HepG2 (cell line): Measurements from ENCODE around the gene CIAO3. TPM values are rescaled to one million over a fixed set of nuclear protein-coding genes. Genes with fewer than 3 reads are reported as not detected.

Source experiments
- ATAC-seq: fragments of 200-7000 bp; cut with Tn5 transposase; 3 replicates; pipeline ENCODE4 v1.9.1; 2020; ENCODE audit warnings: mild to moderate bottlenecking, moderate library complexity
- BruUV-seq: library from RNA; stranded (reverse); fragments of 400-500 nt; replicated peaks from 2 replicates; lab custom pipeline; 2021; lab: Mats Ljungman, UMichigan
- CTCF ChIA-PET: fragments of 300-600 bp; formaldehyde crosslinking; extraction: SDS; loops from one replicate; lab custom pipeline; 2021; ENCODE audit warnings: low total read pairs, inconsistent platforms, low intra/inter-chr PET ratio; lab: Yijun Ruan, JAX
- POLR2A ChIA-PET: fragments of 350-600 bp; sonication (Branson Sonifier 250); formaldehyde crosslinking; loops from one replicate; lab custom pipeline; 2020; ENCODE audit warnings: antibody characterized with exemption, inconsistent platforms; lab: Yijun Ruan, JAX
- DNase-seq: peaks from one replicate; pipeline ENCODE4 v3.0.0-alpha.2; 2015; ENCODE audit warnings: low spot score
- FAIRE-seq: peaks from 3 replicates; lab custom pipeline; 2011; peaks lifted over from hg19 to GRCh38; lab: Jason Lieb, UNC
- H2AFZ ChIP-seq: one replicate; pipeline ENCODE4 v1.6.1; 2011; ENCODE audit warnings: low read length, inconsistent platforms
- H3K27ac ChIP-seq: fragments of 300-600 bp; 3 replicates; pipeline ENCODE4 v1.8.0; 2011; ENCODE audit warnings: mixed run types, mild to moderate bottlenecking, mixed read lengths, low read length, inconsistent platforms; ENCODE audit not compliant: insufficient read depth; ENCODE audit errors: extremely low read length
- H3K27me3 ChIP-seq, 2 experiments: fragments of 200-600 bp in 1 of 2; 2 replicates in 1 of 2; 3 replicates in 1 of 2; pipeline versions ENCODE4 v1.6.0 to v1.8.0; 2011; ENCODE audit warnings: low read length in 2 of 2, mild to moderate bottlenecking in 2 of 2, moderate library complexity in 2 of 2, inconsistent platforms in 1 of 2; ENCODE audit not compliant: insufficient read depth in 2 of 2, control insufficient read depth in 1 of 2
- H3K36me3 ChIP-seq, 2 experiments: fragments of 200-600 bp in 1 of 2; replicated peaks in 1 of 2; 2 replicates in 1 of 2; 3 replicates in 1 of 2; pipeline versions ENCODE4 v1.5.1 to v1.8.0; 2011; ENCODE audit warnings: low read length in 2 of 2, inconsistent platforms in 1 of 2; ENCODE audit not compliant: insufficient read depth in 2 of 2, control insufficient read depth in 1 of 2
- H3K4me1 ChIP-seq: 2 replicates; pipeline ENCODE4 v1.5.1; 2012; ENCODE audit warnings: low read length, inconsistent platforms; ENCODE audit not compliant: insufficient read depth
- H3K4me2 ChIP-seq: 2 replicates; pipeline ENCODE4 v1.6.0; 2011; ENCODE audit warnings: low read depth, low read length, inconsistent platforms
- H3K4me3 ChIP-seq, 3 experiments: fragments of 200-600 bp in 1 of 3; sonication (generic), shearing (Covaris generic) in 1 of 3; replicated peaks in 1 of 3; 2 replicates each; pipeline ENCODE4 v1.5.1; 2011 to 2016; ENCODE audit warnings: low read length in 3 of 3, inconsistent platforms in 2 of 3, low read depth in 2 of 3, mild to moderate bottlenecking in 2 of 3, control low read depth in 1 of 3, mixed read lengths in 1 of 3; ENCODE audit not compliant: insufficient read depth in 1 of 3
- H3K79me2 ChIP-seq: one replicate; pipeline ENCODE4 v1.6.1; 2011; ENCODE audit warnings: low read length, inconsistent platforms; ENCODE audit not compliant: insufficient read depth
- H3K9ac ChIP-seq: 2 replicates; pipeline ENCODE4 v1.6.0; 2011; ENCODE audit warnings: mild to moderate bottlenecking, low read depth, low read length, inconsistent platforms; ENCODE audit not compliant: insufficient read depth
- H3K9me3 ChIP-seq: 2 replicates; pipeline ENCODE4 v1.5.1; 2012; ENCODE audit warnings: mild to moderate bottlenecking, low read length
- H4K20me1 ChIP-seq: 2 replicates; pipeline ENCODE4 v1.6.0; 2011; ENCODE audit warnings: inconsistent platforms, mild to moderate bottlenecking, low read length, moderate library complexity; ENCODE audit not compliant: insufficient read depth
- AGO2 ChIP-seq: fragments of 200-400 bp; formaldehyde crosslinking; optimal IDR thresholded peaks from 2 replicates; pipeline ENCODE3; 2017; ENCODE audit warnings: mild to moderate bottlenecking, low read depth, low read length, moderate library complexity
- NR2F2 ChIP-seq: IDR thresholded peaks from 2 replicates; pipeline ENCODE4 v1.6.1; 2012; ENCODE audit warnings: low read depth, inconsistent platforms, borderline replicate concordance
- NR2F6 ChIP-seq, 2 experiments: IDR thresholded peaks; 2 replicates each; pipeline ENCODE4 v1.6.1; 2016; ENCODE audit warnings: antibody characterized with exemption in 1 of 2, mild to moderate bottlenecking in 1 of 2
- POLR2A ChIP-seq, 2 experiments: IDR thresholded peaks; 2 replicates each; pipeline ENCODE4 v1.6.1; 2011; ENCODE audit warnings: low read depth in 2 of 2, low read length in 2 of 2, mild to moderate bottlenecking in 1 of 2, moderate library complexity in 1 of 2; ENCODE audit not compliant: insufficient read depth in 1 of 2
- RBFOX2 ChIP-seq: fragments of 200-400 bp; formaldehyde crosslinking; IDR thresholded peaks from 2 replicates; pipeline ENCODE4 v1.6.1; 2017; ENCODE audit warnings: low read depth, mild to moderate bottlenecking, low read length
- SNAI1 ChIP-seq: sonication (generic); formaldehyde crosslinking; IDR thresholded peaks from 2 replicates; pipeline ENCODE4 v1.5.0; 2020; ENCODE audit warnings: mild to moderate bottlenecking, missing genetic modification reagents, borderline replicate concordance
- SSRP1 ChIP-seq: IDR thresholded peaks from 2 replicates; pipeline ENCODE4 v1.6.1; 2016; ENCODE audit warnings: control low read depth
- WGBS: methylation state at CpG from one replicate; pipeline ENCODE4 v1.1.6; 2017; ENCODE audit warnings: low lambda C conversion rate; 5-methylcytosine and 5-hydroxymethylcytosine counted together
- in situ Hi-C: cut with HindIII; loops from 2 replicates; pipeline ENCODE4 v1.10.0; 2017; ENCODE audit warnings: low pct_unique_long_range_greater_than_20kb; ENCODE audit not compliant: extremely low pct_ligation_motif_present
- intact Hi-C: fragments of 100-400 bp; cut with micrococcal nuclease; formaldehyde crosslinking; loops from one replicate; pipeline ENCODE4 v1.10.0; 2022; ENCODE audit not compliant: unreplicated experiment
- polyA plus RNA-seq, 8 experiments: library from polyadenylated mRNA; depleted of rRNA in 3 of 8; stranded (reverse) in 7 of 8; unstranded in 1 of 8; fragments of >200 nt; fragmentation: Illumina TruSeq in 4 of 8; extraction: Trizol in 4 of 8; gene quantifications; 2 replicates each; pipeline versions ENCODE4 v1.2.1 to v1.2.3, GENCODE V29; 2011 to 2016; ENCODE audit warnings: low read depth in 4 of 8, missing spikeins in 1 of 8, mixed read lengths in 1 of 8; ENCODE audit not compliant: insufficient read depth in 1 of 8
- total RNA-seq, 5 experiments: library from RNA; depleted of rRNA; stranded (reverse); fragments of >200 nt; fragmentation: Illumina TruSeq; extraction: Trizol; gene quantifications; 2 replicates each; pipeline ENCODE4 v1.2.3, GENCODE V29; 2016; ENCODE audit warnings: low read depth in 1 of 5

The CIAO3 gene
- total and polyA plus RNA-seq, 2 of the 13 experiments (the other 11 are each of a cell fraction or from before 2014, with no cell fraction given): 21.7 to 25.0 TPM

- H3K9ac ChIP-seq: no peak overlapping the region
- H4K20me1 ChIP-seq: 0 out of 2 replicates have a peak, but pooled peaks cover 3% of the 10 kb centered on the region
- no peaks in the 10 kb centered on the region for H3K9me3 ChIP-seq
- in situ Hi-C loops (no loop called here), intact Hi-C loops (no loop called here)
- H3K4me3 ChIP-seq: no peak overlapping the region
- TF ChIP-seq RBFOX2 (peak; percentile 62), AGO2 (peak; percentile 60), NR2F2 (no peak), NR2F6 (IDR thresholded peaks at IDR 0.05) (no peak), NR2F6 (CRISPR knock-in tag; IDR thresholded peaks at IDR 0.05) (no peak), POLR2A (IDR thresholded peaks at IDR 0.05; ENCODE audit: insufficient read depth in 1 of 2, low read depth in 2 of 2, low read length in 2 of 2) (peak in 1 of 2 experiments; percentile 36; a peak in 2 of 4 replicates), SSRP1 (CRISPR knock-in tag) (0 out of 2 replicates have a peak, but pooled peaks have one; percentile 57), SNAI1 (CRISPR knock-in tag) (no peak)
- H3K79me2 ChIP-seq: peaks cover 18% of the 10 kb centered on the region
- peaks cover 11 to 20% of the 10 kb centered on the region in 2 experiments; a peak in 4 of 5 replicates for H3K36me3 ChIP-seq
- DNase-seq: no peak
- H3K4me1 ChIP-seq: peaks cover 26% of the 10 kb centered on the region
- ChIA-PET CTCF (interaction anchor here (1.1 to 1.5 kb wide), 2 partner anchors 17 to 74 kb away, joined by 3 to 4 read pairs; partner anchors contain the start of gene RHOT2), POLR2A (no interaction called here)
- no peak overlapping the region for H3K4me2 ChIP-seq
- WGBS: 97% methylated on average over 45 of the region's 61 CpGs
- no peak for FAIRE-seq
- H2AFZ ChIP-seq: no peak overlapping the region
- no peaks in the 10 kb centered on the region; a peak in 1 of 5 replicates for H3K27me3 ChIP-seq
- ATAC-seq: no peak
- no peak overlapping the region for H3K27ac ChIP-seq
- BruUV-seq: no TSS peak
These were observed 55.7 kb downstream of the CIAO3 start for GRCh38 chr16:684961-685696.
